Memory B cell (primary cell): Measurements from ENCODE around the gene ARHGEF37.
"Not testable (repeated sequence)": the region's sequence is repeated elsewhere in the genome, so short reads cannot be mapped to it uniquely, and the experiment has no call there.

Source experiments
- ATAC-seq: fragments of 150-1000 bp; cut with Tn5 transposase; 2 replicates; pipeline ENCODE4 v1.10.0; 2021; ENCODE audit warnings: low read depth, mild to moderate bottlenecking, moderate library complexity
- DNase-seq, 2 donors: peaks; one replicate each; pipeline ENCODE4 v3.0.0; 2022; ENCODE audit warnings: low spot score in 2 of 2
- H3K27ac Mint-ChIP-seq: one replicate; pipeline ENCODE4 v1.8.0; 2022; ENCODE audit warnings: mild to moderate bottlenecking, moderate library complexity, mixed read lengths
- H3K27me3 Mint-ChIP-seq: one replicate; pipeline ENCODE4 v1.8.0; 2022; ENCODE audit warnings: mixed read lengths
- H3K36me3 Mint-ChIP-seq: one replicate; pipeline ENCODE4 v1.8.0; 2022; ENCODE audit warnings: mild to moderate bottlenecking, mixed read lengths
- H3K4me1 Mint-ChIP-seq: one replicate; pipeline ENCODE4 v1.8.0; 2022; ENCODE audit warnings: mixed read lengths
- H3K4me3 Mint-ChIP-seq: one replicate; pipeline ENCODE4 v1.8.0; 2022; ENCODE audit warnings: mild to moderate bottlenecking, moderate library complexity, mixed read lengths
- H3K9me3 Mint-ChIP-seq: one replicate; pipeline ENCODE4 v1.8.0; 2022; ENCODE audit warnings: mixed read lengths

ARHGEF37 gene

DNA sequence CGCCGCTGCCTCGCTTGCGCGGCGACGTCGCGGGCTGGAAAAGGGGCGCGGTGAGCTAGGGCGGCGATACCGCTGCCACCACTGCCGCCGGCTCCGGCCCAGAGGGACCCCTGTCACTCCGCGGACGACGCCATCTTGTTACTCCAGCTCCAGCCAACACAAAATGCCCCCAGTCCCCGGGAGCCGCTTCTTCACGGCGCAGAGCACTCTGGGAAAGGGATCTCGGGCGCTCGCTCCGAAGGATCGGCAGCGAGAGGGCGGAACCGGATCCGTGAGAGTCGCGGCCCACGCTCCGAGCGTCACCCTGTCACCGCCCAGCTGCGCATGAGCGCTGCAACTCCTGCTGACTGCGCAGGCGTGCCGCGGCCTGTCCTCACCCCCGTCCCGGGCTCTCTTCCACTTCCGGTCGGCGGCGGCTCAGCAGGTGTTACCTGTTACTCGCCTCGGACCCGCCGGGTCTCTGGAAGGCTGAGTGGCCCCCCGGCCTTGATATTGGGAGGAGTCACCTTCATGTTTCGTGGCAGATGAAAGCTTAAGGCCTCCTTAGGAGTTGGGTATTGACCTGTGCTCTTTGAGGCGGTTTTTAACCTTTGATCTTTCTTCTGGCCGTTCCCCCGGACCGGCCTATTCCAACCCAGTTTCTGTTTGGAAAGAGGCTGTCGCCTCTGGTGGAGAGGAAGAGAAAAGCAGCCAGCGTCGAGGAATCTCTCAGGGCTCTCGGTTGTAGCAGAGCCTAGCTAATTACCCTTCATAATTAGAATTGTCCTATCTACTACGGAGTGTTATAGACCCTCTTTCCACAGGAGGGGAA, 29.9 kb upstream of the ARHGEF37 start, which contains the start of gene CSNK1A1:
TSS of gene CSNK1A1 (minus strand) at position 213 of the 811 bp plus-strand sequence. CDS start 475 bp downstream, outside the sequence.
- Mint-ChIP-seq H3K4me3 (peak within 1 kb of the TSS; percentile 98), H3K27ac (peak within 1 kb of the TSS; percentile 98), H3K9me3 (no peaks in the 10 kb centered on the region), H3K4me1 (peaks cover 20% of the 10 kb centered on the region), H3K36me3 (peaks cover 12% of the 10 kb centered on the region), H3K27me3 (no peaks in the 10 kb centered on the region)
- ATAC-seq (peak; percentile 80), DNase-seq (peak; percentile 95 to 97)

- Mint-ChIP-seq H3K9me3 (no peaks in the 10 kb centered on the region), H3K27ac (peak overlapping the region; percentile 98), H3K4me3 (peak overlapping the region; percentile 98), H3K4me1 (peaks cover 17% of the 10 kb centered on the region), H3K36me3 (peaks cover 9% of the 10 kb centered on the region), H3K27me3 (no peaks in the 10 kb centered on the region)
- DNase-seq: no peak
- no peak for ATAC-seq
Observed at GRCh38 chr5:149552038-149552494, 29.2 kb upstream of the ARHGEF37 start.

DNA sequence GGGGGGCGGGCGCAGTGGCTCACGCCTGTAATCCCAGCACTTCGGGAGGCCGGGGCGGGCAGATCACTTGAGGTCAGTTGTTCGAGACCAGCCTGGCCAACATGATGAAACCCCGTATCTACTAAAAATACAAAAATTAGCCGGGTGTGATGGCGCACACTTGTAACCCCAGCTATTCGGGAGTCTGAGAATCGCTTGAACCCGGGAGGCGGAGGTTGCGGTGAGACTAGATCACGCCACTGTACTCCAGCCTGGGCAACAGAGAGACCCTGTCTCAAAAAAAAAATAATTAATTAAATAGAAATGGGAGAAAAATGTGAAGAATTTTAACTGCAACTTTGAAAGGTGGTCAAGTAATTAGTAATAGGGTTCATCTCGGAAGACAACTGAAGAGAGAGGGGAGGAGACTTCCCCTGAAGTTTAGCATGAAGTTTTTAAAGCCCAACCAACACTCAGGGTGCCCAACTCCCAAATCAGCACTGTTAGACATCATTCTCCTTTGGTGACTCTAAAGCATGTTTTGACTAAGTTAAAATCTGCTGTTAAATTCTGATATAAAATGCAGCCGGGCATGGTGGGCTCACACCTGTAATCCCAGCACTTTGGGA, 28.6 kb upstream of the ARHGEF37 start:
- no peak for ATAC-seq
- Mint-ChIP-seq H3K4me3 (no peak overlapping the region), H3K9me3 (no peaks in the 10 kb centered on the region), H3K4me1 (peaks cover 15% of the 10 kb centered on the region), H3K27me3 (no peaks in the 10 kb centered on the region), H3K36me3 (peaks cover 8% of the 10 kb centered on the region), H3K27ac (no peak overlapping the region)
- DNase-seq: no peak

- ATAC-seq (no peak), DNase-seq (no peak)
- H3K27ac Mint-ChIP-seq: no peak overlapping the region
- peaks cover 4% of the 10 kb centered on the region for H3K4me1 Mint-ChIP-seq
- no peaks in the 10 kb centered on the region for H3K27me3 Mint-ChIP-seq
- H3K9me3 Mint-ChIP-seq: no peaks in the 10 kb centered on the region
- no peaks in the 10 kb centered on the region for H3K36me3 Mint-ChIP-seq
- no peak overlapping the region for H3K4me3 Mint-ChIP-seq
Observed at GRCh38 chr5:149559706-149560105, 21.6 kb upstream of the ARHGEF37 start.

GRCh38 chr5:149561848-149562247, 19.4 kb upstream of the ARHGEF37 start:
- ATAC-seq: no peak
- Mint-ChIP-seq H3K27ac (no peak overlapping the region), H3K36me3 (no peaks in the 10 kb centered on the region), H3K4me3 (no peak overlapping the region), H3K27me3 (no peaks in the 10 kb centered on the region), H3K4me1 (peaks cover 6% of the 10 kb centered on the region), H3K9me3 (no peaks in the 10 kb centered on the region)
- no peak for DNase-seq

DNA sequence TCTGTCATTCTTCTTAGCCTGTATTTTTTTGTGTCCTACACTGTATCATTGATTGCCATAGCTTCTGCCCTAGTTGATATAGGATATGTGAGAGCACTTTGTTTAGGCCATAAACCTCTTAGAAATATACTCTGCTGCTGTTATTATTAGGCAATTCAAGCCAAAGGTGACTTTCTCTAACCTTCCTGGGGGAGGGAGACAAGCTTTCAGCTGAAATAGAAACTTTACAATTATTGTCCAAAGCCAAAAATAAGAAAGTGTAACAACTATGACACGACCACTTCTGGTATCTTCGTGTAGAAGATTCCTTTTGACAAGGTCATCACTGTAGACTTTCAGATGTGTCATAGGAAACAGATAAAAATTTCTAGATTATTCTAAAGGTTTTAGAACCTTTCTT, 17.8 kb upstream of the ARHGEF37 start:
- Mint-ChIP-seq H3K36me3 (no peaks in the 10 kb centered on the region), H3K27ac (no peak overlapping the region), H3K4me3 (no peak overlapping the region), H3K9me3 (no peaks in the 10 kb centered on the region), H3K27me3 (no peaks in the 10 kb centered on the region), H3K4me1 (peaks cover 6% of the 10 kb centered on the region)
- ATAC-seq (no peak), DNase-seq (no peak)

- not testable (repeated sequence) for H3K27me3 Mint-ChIP-seq, H3K27ac Mint-ChIP-seq, H3K4me3 Mint-ChIP-seq, H3K36me3 Mint-ChIP-seq, H3K9me3 Mint-ChIP-seq, H3K4me1 Mint-ChIP-seq
- ATAC-seq (peak; percentile 89), DNase-seq (peak; percentile 29 to 53)
Observed at GRCh38 chr5:149564542-149565140, 16.7 kb upstream of the ARHGEF37 start.

DNA sequence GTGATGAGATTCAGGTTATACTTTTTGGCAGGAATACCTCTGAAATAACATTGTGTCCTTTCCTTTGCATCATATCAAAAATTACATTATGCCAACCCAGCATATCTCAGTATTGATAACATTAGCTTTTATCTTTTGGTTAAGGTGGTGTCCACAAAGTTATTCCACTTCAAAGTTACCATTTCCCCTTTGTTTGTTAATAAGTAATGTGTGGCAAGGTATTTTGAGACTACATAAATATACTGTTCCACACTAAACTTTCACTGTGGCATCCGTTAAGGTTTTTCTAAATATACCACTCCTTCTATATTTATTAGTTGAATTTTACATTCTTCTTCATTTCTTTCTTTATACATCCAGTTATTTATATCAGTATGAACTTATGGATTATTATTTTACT, 14.1 kb upstream of the ARHGEF37 start:
- Mint-ChIP-seq H3K4me3 (no peak overlapping the region), H3K36me3 (no peaks in the 10 kb centered on the region), H3K9me3 (no peaks in the 10 kb centered on the region), H3K27me3 (no peaks in the 10 kb centered on the region), H3K27ac (no peak overlapping the region), H3K4me1 (peaks cover 4% of the 10 kb centered on the region)
- ATAC-seq (no peak), DNase-seq (no peak)

DNA sequence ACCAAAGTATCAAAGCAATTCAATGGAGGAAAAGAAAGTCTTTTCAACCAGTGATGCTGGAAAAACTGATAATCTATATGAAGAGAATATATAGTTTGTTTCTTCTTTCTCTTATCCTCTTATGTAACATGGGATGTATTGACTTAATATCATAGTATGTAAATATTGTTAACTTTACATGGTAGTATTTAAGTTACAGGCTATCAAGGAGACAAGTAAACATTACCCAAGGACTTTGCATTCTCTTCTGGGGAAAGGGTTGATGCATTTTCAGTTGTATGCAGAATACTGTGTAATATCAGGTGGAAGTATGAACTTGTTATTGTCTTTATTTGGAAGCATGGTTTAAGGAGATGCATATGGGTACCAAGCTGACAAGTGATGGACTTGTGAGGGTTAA, 9.1 kb upstream of the ARHGEF37 start:
- no peak for ATAC-seq
- H3K27me3 Mint-ChIP-seq: no peaks in the 10 kb centered on the region

DNA sequence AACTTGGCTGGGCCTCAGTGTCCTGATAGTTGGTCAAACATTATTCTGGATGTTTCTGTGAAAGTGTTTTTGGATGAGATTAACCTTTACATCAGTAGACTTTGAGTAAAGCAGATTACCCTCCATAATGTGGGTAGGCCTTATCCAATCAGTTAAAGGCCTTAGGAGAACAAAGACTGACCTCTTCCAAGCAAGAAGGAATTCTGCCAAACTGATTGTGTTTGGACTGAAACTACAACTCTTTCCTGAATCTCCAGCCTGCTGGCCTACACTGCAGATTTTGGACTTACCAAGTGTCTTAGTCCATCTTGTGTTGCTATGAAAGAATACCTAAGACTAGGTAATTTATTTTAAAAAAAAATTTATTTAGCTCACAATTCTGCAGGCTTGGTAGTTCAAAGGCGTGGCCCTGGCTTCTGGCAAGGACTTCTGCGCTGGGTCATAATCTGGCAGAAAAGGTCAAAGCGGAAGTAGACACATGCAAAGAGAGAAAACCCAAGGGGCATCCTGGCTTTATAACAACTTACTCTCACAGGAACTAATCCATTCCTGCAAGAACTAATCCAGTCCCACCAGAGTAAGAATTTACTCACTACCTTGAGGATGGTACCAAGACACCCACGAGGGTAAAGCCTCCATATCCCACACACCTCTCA, 8.6 kb upstream of the ARHGEF37 start:
- no peak for ATAC-seq
- Mint-ChIP-seq H3K27me3 (no peaks in the 10 kb centered on the region), H3K4me1 (no peaks in the 10 kb centered on the region), H3K27ac (no peak overlapping the region), H3K36me3 (no peaks in the 10 kb centered on the region), H3K4me3 (no peak overlapping the region), H3K9me3 (no peaks in the 10 kb centered on the region)
- no peak for DNase-seq

More for the DNA sequence above, 9.1 kb upstream of the ARHGEF37 start:
- H3K36me3 Mint-ChIP-seq: no peaks in the 10 kb centered on the region
- H3K4me3 Mint-ChIP-seq: no peak overlapping the region
- H3K9me3 Mint-ChIP-seq: no peaks in the 10 kb centered on the region
- no peak overlapping the region for H3K27ac Mint-ChIP-seq
- no peak for DNase-seq
- H3K4me1 Mint-ChIP-seq: no peaks in the 10 kb centered on the region

- no peak overlapping the region for H3K27ac Mint-ChIP-seq
- no peaks in the 10 kb centered on the region for H3K27me3 Mint-ChIP-seq
- no peaks in the 10 kb centered on the region for H3K36me3 Mint-ChIP-seq
Observed at GRCh38 chr5:149575131-149575530, 6.2 kb upstream of the ARHGEF37 start.

DNA sequence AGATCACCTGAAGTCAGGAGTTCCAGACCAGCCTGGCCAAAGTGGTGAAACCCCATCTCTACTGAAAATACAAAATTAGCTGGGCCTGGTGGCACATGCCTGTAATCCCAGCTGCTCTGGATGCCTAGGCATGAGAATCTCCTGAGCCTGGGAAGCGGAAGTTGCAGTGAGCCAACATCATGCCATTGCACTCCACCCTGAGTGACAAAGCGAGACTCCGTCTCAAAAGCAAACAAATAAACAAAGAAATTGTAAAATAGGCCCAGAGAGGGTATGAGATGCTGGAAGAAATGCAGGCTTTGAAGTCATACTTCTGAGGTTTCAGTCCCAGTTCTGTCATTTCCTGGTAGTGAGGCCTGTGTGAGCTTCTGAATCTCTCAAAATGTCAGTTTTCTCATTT, 5.3 kb upstream of the ARHGEF37 start:
- DNase-seq (no peak), ATAC-seq (no peak)
- Mint-ChIP-seq H3K27me3 (no peaks in the 10 kb centered on the region), H3K36me3 (no peaks in the 10 kb centered on the region), H3K9me3 (no peaks in the 10 kb centered on the region), H3K4me1 (peaks cover 3% of the 10 kb centered on the region), H3K27ac (no peak overlapping the region), H3K4me3 (no peak overlapping the region)

More at GRCh38 chr5:149575131-149575530, 6.2 kb upstream of the ARHGEF37 start:
- no peak overlapping the region for H3K4me3 Mint-ChIP-seq
- DNase-seq (no peak), ATAC-seq (no peak)
- no peaks in the 10 kb centered on the region for H3K4me1 Mint-ChIP-seq
- no peaks in the 10 kb centered on the region for H3K9me3 Mint-ChIP-seq

DNA sequence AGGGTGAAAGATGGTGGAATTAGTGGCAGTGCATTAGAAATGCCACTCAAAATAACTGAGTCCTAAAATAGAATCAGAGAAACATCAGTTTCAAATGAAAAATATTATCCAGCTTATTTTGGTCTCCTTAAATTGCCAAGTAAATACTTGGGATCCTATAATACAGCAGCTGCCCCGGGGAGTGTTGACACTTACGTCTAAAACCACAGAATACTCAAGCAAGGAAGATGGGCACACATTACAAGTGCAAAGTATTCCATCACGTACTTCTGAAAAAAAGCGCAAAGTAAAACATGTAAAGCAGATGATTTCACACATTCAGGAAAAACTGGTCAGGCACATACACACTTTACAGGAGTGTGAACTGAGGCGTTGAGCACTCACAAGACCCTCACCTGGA, 2.4 kb upstream of the ARHGEF37 start:
- ATAC-seq (no peak), DNase-seq (no peak)
- H3K27ac Mint-ChIP-seq: no peak overlapping the region
- H3K9me3 Mint-ChIP-seq: no peaks in the 10 kb centered on the region
- H3K4me3 Mint-ChIP-seq: no peak overlapping the region
- peaks cover 5% of the 10 kb centered on the region for H3K4me1 Mint-ChIP-seq
- no peaks in the 10 kb centered on the region for H3K27me3 Mint-ChIP-seq
- no peaks in the 10 kb centered on the region for H3K36me3 Mint-ChIP-seq

DNA sequence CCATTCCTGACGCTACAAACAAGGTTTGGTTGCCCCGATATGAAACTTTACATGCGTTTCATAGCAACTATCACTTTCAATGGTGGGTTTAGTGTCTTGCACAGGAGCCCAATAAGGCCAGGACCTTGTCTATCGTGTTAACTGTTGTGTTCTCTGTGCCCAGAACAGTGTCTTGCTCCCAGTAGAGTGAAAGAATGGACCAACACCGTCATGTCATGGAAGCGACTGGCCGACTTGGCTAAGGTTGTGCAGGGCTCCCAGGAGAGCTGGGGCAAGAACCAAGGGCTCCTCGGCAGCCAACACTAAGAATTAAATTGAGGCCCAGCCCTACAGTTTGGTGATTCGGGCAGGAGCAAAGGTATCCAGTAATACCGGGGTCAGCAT, 498 bp upstream of the ARHGEF37 start:
- H3K4me3 Mint-ChIP-seq: peak overlapping the region; percentile 79
- DNase-seq (no peak), ATAC-seq (peak; percentile 11)
- no peak overlapping the region for H3K27ac Mint-ChIP-seq
- H3K4me1 Mint-ChIP-seq: peaks cover 5% of the 10 kb centered on the region
- H3K9me3 Mint-ChIP-seq: no peaks in the 10 kb centered on the region
- no peaks in the 10 kb centered on the region for H3K27me3 Mint-ChIP-seq
- no peaks in the 10 kb centered on the region for H3K36me3 Mint-ChIP-seq
